Stimulated activated CD8-positive, alpha-beta memory T cell treated with anti-CD3 and anti-CD28 coated beads, Interleukin-12 subunit alpha, Interleukin-12 subunit beta, amount 100 ng/mL, for 1 hour (primary cell): Measurements from ENCODE around the gene AK1.

Experiments
- DNase-seq: peaks from one replicate; pipeline ENCODE4 v3.0.0-alpha.2; 2020; ENCODE audit warnings: low read depth

Gene AK1

DNA sequence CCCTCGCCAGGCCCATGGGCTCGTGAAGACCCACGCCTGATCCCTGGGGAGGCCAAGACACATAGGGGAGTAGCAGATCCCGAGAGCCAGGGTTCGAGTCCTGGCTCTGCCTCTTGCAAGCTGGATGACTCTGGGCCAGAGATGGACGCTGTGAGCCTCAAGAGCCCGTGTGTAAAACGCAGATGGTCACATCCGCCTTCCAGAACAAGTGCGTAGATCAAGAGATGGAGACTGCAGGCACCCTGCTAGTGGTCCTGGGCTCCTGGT, 31.1 kb upstream of the AK1 start:
- DNase-seq: no peak

DNA sequence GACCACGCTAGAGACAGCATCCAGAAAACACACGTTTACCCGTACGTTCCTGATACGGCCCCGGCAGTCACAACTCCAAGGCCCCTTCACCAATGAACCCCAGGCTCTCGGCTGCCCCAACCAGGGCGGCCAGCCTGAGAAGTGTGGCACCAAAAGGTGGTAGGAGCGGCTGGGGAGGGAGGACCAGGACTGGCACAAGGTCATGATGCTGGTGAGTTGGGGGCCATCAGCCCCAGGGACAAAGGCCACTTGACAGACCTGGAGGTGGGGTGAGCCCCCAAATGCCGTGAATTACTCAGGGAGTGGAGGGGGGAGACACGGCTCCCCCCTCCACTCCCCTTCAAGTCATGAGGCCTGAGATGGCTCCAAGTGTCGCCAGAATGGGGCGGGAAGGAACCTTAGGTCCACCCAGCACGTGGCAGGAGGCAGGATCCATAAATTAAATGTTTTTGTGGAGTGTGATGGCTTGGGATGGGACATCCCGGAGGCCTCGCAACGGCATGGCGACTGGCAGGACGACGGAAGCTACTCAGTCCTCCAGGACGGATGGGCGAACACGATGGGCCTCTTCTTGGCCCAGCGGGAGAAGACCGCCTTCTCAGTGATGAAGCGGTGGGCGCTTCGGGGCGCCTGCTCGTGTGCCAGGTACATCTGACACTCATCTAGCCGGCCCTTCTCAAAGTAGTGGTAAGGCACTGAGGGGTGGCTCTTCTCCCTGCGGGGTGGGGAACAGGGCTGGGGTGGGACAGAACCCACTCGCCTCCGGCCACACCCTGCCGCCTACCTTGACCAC, 30.6 kb upstream of the AK1 start:
- no peak for DNase-seq

GRCh38 chr9:127905788-127906191, 28.3 kb upstream of the AK1 start:
- DNase-seq: peak; percentile 43

GRCh38 chr9:127905004-127905728, 27.7 kb upstream of the AK1 start:
- peak; percentile 39 for DNase-seq

DNA sequence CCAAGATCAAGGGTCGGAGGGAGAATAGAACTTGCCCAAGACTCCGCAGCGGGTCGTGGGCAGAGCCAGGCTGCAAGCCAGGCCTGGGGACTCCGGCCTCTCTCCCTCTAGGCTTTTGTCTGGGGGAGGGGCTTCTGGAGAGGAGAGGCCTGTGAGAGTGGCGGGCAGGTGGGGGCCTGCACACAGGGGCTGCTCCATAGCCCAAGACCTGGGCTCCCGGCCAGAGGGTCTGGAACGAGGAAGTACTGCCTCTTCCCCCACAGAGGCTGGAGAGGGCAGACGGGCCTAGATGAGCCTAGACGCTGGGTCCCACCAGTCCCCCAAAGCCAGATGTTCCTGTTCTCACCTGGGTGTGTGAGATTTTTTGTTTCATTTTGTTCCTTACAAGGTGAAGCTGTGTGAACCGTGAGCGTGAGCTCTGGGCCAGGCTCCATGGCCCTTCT, 27.1 kb upstream of the AK1 start:
- no peak for DNase-seq

- DNase-seq: peak; percentile 63
Measured at GRCh38 chr9:127903557-127904475, 26.3 kb upstream of the AK1 start.

DNA sequence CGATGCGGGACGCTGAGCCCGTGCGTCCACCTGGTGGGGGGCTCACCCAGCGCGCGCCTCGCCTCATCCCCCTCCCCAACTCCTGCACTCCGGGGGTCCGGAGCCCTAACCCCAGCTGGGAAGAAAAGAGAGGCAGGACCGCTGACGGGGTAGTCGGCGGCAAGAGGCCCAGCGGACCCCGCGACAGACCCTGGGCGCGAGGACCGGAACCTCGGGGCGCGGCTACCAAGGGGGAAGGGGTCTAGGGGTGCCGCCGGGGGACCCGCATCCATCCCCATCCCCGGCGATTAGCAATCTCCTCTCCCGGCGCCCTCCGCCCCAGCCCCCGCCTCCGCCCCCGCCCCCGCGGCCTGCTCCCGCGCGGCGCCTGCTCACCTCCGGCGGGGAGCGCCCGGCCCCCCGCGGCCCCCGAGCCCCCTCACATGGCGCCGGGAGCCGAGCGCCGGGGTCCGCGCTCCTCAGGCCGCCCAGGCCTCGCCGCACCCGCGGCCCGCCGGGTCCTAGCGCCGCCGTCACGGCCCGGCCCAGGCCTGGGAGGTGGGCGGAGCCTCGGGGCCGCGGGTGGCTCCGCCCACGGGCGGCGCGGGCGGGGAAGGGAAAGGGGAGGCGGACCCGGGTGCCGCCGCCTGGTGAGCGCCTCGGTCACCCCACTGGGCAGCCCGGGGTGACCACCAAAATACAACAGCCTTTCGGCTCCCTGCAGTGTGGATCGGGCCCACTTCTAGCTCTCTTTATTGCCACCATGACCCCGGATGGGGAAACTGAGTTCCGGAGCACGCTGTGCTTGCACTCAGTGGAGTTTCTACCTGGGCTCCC, 21.9 kb upstream of the AK1 start, which contains the start of gene ST6GALNAC6:
Gene ST6GALNAC6, minus strand, starts transcription at position 476 of the 816 bp plus-strand sequence. CDS start 1,622 bp downstream, outside the sequence.
- peak; percentile 36 for DNase-seq

- DNase-seq: no peak
Measured at GRCh38 chr9:127898433-127899127, 21.1 kb upstream of the AK1 start.

GRCh38 chr9:127897193-127897692, 19.8 kb upstream of the AK1 start:
- no peak for DNase-seq

DNA sequence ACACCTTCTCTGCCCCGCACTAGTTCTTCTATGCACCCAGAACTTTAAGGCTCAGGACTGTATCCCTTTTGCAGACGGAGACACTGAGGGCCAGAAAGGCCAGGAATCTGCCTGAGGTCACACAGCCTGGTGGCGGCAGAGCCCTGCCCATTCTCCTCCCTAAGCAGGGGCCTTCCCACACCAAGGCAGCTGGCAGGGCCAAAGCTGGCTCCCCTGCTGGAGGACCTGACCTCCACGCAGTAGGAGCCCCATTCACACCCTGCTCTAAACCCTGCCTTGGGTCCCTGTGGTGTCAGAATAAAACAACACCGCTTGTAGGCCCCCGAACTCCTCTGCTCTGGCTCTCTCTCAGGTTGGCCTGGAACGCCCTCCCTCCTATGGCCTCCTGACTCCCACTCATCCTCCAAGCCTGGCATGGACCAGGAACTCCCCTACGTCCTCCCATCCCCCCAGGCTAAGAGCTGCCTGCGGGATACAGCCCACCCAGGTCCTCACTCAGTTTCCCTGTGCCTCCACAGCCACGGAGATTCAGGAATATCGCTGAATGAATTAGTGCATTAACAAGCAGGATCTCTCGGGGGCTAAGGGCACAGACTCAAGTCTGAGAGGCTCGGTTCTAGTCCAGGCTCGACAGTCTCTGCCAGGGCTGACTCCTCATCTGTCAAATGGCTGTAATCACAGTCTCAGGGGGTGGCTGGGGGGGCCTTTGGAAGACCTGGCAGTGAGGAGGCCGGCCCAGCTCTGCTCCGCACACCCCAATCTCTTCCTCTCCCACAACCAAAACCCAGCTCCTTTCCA, 19.1 kb upstream of the AK1 start:
- DNase-seq: no peak

- DNase-seq: no peak
Measured at GRCh38 chr9:127895811-127896210, 18.3 kb upstream of the AK1 start.

DNA sequence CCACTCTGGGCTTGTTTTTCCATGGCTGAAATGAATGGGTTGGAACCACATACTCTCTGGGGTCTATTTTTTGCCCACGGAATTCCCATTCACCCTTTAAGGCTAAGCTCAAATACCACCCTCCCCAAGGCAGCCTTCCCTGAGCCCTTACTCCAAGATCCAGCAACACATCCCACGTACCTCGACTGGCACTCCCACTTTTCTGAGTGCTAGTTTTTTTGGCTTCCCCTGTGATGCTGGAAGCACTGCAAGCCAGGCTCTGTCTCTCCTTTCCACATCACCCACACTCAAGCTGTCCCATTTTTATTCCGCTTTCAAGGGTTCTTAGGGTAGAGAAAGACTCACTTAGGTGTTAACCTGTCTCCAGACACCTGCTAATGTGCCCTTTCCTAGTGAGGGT, 15.9 kb upstream of the AK1 start:
- DNase-seq: no peak

DNA sequence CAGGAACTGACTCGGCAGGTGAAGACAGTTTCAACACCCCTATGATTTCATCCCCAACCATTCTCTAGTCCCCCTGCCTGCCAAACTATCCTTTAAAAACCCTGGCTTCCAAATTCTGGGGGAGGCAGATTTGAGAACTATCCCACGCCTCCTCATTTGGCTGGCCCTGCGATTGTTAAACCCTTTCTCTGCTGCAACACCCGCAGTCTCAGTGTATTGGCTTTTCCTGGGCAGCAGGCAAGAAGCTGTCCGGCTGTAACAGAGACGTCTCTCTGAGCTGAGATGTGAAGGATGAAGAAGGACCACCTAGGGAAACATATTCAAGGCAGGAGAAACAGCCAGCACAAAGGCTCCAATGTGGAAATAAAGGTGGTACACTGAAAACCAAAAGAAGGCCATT, 15.4 kb upstream of the AK1 start:
- no peak for DNase-seq

DNA sequence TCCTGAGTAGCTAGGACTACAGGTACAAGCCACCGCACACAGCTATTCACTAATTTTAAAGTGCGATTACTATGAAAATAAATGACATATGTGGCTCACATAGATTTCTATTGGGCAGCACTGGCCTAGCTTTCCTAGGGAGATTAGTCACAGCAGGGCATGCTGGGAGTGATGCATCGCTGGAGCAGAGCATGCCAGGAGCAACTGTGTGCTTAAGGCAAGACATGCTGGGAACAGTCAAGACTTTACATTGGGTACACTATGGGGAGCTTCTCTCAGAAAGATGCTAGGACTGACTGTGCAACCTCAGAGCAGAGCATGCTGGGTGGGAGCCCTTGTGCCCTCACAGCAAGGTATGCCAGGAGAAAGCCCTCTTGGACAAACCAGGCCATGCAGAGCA, 12.6 kb upstream of the AK1 start:
- no peak for DNase-seq

GRCh38 chr9:127887792-127888191, 10.3 kb upstream of the AK1 start:
- DNase-seq: no peak

GRCh38 chr9:127886401-127886972, 9.0 kb upstream of the AK1 start:
- DNase-seq: no peak

DNA sequence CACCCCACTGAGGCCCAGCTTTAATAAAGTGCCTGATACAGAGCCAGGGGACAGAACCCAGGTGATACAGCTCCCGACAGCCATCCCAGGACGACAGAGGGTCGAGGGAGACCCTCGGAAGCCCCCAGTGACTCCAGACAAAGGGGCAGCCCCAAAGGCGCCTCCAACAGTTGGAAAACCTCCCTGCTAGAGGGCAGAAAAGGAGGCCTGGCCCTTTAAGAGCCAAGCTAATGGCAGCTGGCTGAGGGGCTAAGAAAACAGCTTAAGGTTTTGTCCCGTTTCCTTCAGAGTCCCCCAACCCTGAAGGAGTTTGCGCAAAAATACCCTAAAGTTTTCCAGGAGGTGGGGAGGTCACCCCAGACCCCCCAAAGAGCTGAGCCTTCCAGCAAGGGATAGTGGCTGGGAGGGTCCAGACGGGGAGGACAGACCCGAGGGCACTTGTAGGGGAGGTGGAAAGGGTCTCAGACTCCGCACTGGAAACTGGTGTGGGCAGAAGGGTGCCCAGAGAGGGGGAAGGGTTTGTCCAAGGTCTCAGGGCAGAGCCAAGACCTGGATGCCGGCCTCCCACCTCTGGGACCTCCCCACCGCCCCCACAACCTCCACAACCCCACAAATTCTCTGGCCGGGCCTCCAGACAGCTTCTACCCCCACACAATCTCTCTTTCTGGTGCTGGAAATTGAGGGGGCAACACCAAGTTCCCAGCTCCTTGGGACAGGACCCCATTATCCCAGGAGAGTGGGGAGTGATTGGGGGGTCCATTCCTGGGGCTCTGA, 8.2 kb upstream of the AK1 start:
- no peak for DNase-seq

GRCh38 chr9:127884976-127885490, 7.6 kb upstream of the AK1 start:
- DNase-seq: no peak
